HCT116 (cell line): ENCODE measurements around the gene PAX7. TPM values are rescaled to one million over a fixed set of nuclear protein-coding genes. Genes with fewer than 3 reads are reported as not detected.

Experiments used
- ATAC-seq: fragments of 200-7000 bp; cut with Tn5 transposase; 2 replicates; pipeline ENCODE4 v1.9.1; 2020; ENCODE audit warnings: mild to moderate bottlenecking, moderate library complexity
- BruUV-seq: library from RNA; stranded (reverse); fragments of 400-500 nt; replicated peaks from 2 replicates; lab custom pipeline; 2021; lab: Mats Ljungman, UMichigan
- CTCF ChIA-PET: fragments of 300-600 bp; sonication (Branson Sonifier 250); formaldehyde crosslinking; loops from one replicate; lab custom pipeline; 2021; ENCODE audit warnings: antibody characterized with exemption; lab: Charles Lee
- POLR2A ChIA-PET: fragments of 300-600, 350-600 bp; sonication (Branson Sonifier 250); formaldehyde crosslinking; loops from one replicate; lab custom pipeline; 2021; ENCODE audit warnings: antibody characterized with exemption; lab: Charles Lee
- RAD21 ChIA-PET, 2 experiments: fragments of 300-600 bp; sonication (Branson Sonifier 250); formaldehyde crosslinking; loops; one replicate each; lab custom pipeline; 2023; ENCODE audit warnings: low total read pairs in 2 of 2; ENCODE audit not compliant: uncharacterized antibody in 2 of 2, unreplicated experiment in 2 of 2, low non-redundant PET in 1 of 2; lab: Charles Lee
- DNase-seq: peaks from one replicate; pipeline ENCODE4 v3.0.0-alpha.2; 2010; ENCODE audit warnings: low read depth, low spot score
- H2AFZ ChIP-seq: fragments of 200-600 bp; shearing (Covaris generic), sonication (generic); 2 replicates; pipeline ENCODE4 v1.6.1; 2017; ENCODE audit warnings: low read depth, mixed run types, mixed read lengths, antibody characterized with exemption, low read length; ENCODE audit not compliant: poor library complexity, severe bottlenecking
- H3K27ac ChIP-seq: 2 replicates; pipeline ENCODE4 v1.5.1; 2012; ENCODE audit warnings: low read depth, low read length
- H3K27me3 ChIP-seq: fragments of 200-600 bp; sonication (generic); 2 replicates; pipeline ENCODE4 v1.6.1; 2016; ENCODE audit warnings: mixed run types, low read length, mixed read lengths; ENCODE audit not compliant: insufficient read depth
- H3K36me3 ChIP-seq, 2 experiments: fragments of 200-500 bp in 1 of 2; fragments of 200-600 bp in 1 of 2; sonication (Bioruptor generic) in 1 of 2; sonication (generic) in 1 of 2; 2 replicates each; pipeline versions ENCODE4 v1.5.1 to v1.6.1; 2014 to 2016; ENCODE audit warnings: low read length in 2 of 2, inconsistent platforms in 1 of 2, mixed read lengths in 1 of 2, mixed run types in 1 of 2; ENCODE audit not compliant: insufficient read depth in 2 of 2, control insufficient read depth in 1 of 2
- H3K4me1 ChIP-seq, 2 experiments: fragments of 200-600 bp in 1 of 2; sonication (generic) in 1 of 2; 2 replicates each; pipeline versions ENCODE4 v1.5.1 to v1.6.1; 2012 to 2017; ENCODE audit warnings: low read length in 2 of 2, inconsistent platforms in 1 of 2, mild to moderate bottlenecking in 1 of 2, mixed read lengths in 1 of 2, mixed run types in 1 of 2, moderate library complexity in 1 of 2; ENCODE audit not compliant: insufficient read depth in 2 of 2, control insufficient read depth in 1 of 2
- H3K4me2 ChIP-seq: fragments of 200-600 bp; sonication (generic); 2 replicates; pipeline ENCODE4 v1.6.1; 2017; ENCODE audit warnings: mixed run types, low read length, mixed read lengths
- H3K4me3 ChIP-seq, 2 experiments: fragments of 200-600 bp in 1 of 2; sonication (generic) in 1 of 2; replicated peaks in 1 of 2; 2 replicates each; pipeline ENCODE4 v1.5.1; 2011 to 2016; ENCODE audit warnings: low read length in 2 of 2, control low read depth in 1 of 2, low read depth in 1 of 2, mild to moderate bottlenecking in 1 of 2, mixed read lengths in 1 of 2, mixed run types in 1 of 2
- H3K79me2 ChIP-seq: fragments of 200-600 bp; sonication (generic); 2 replicates; pipeline ENCODE4 v1.6.1; 2017; ENCODE audit warnings: mild to moderate bottlenecking, mixed run types, low read length, moderate library complexity, mixed read lengths; ENCODE audit not compliant: insufficient read depth
- H3K9ac ChIP-seq: fragments of 200-600 bp; sonication (generic); 2 replicates; pipeline ENCODE4 v1.6.1; 2016; ENCODE audit warnings: low read length, mixed read lengths
- H3K9me2 ChIP-seq: fragments of 200-600 bp; sonication (generic), shearing (Covaris generic); 2 replicates; pipeline ENCODE4 v1.6.1; 2017; ENCODE audit warnings: mixed run types, mild to moderate bottlenecking, moderate library complexity; ENCODE audit not compliant: insufficient read depth
- H3K9me3 ChIP-seq, 2 experiments: fragments of 200-500 bp in 1 of 2; fragments of 200-600 bp in 1 of 2; sonication (Bioruptor generic) in 1 of 2; sonication (generic) in 1 of 2; 2 replicates each; pipeline ENCODE4 v1.6.1; 2014 to 2017; ENCODE audit warnings: low read length in 2 of 2, mixed read lengths in 2 of 2, inconsistent platforms in 1 of 2, low read depth in 1 of 2, mild to moderate bottlenecking in 1 of 2, mixed run types in 1 of 2, moderate library complexity in 1 of 2; ENCODE audit not compliant: control insufficient read depth in 1 of 2, insufficient read depth in 1 of 2
- H4K20me1 ChIP-seq: fragments of 200-600 bp; sonication (generic), shearing (Covaris generic); 2 replicates; pipeline ENCODE4 v1.6.1; 2017; ENCODE audit warnings: mixed run types, mild to moderate bottlenecking, moderate library complexity; ENCODE audit not compliant: insufficient read depth
- ELF1 ChIP-seq: IDR thresholded peaks from 2 replicates; pipeline ENCODE4 v1.6.1; 2012; ENCODE audit warnings: low read depth, borderline replicate concordance
- JUND ChIP-seq: IDR thresholded peaks from 2 replicates; pipeline ENCODE4 v1.6.1; 2012
- POLR2A ChIP-seq: IDR thresholded peaks from 2 replicates; pipeline ENCODE4 v1.7.0; 2011; ENCODE audit warnings: borderline replicate concordance; ENCODE audit not compliant: insufficient read depth, insufficient read length; ENCODE audit errors: extremely low read depth
- RAD21 ChIP-seq: IDR thresholded peaks from 2 replicates; pipeline ENCODE4 v1.6.1; 2012; ENCODE audit warnings: low read depth, mild to moderate bottlenecking
- SIN3A ChIP-seq: IDR thresholded peaks from 2 replicates; pipeline ENCODE4 v1.6.1; 2012; ENCODE audit warnings: low read depth
- SP1 ChIP-seq: IDR thresholded peaks from 2 replicates; pipeline ENCODE4 v1.6.1; 2012; ENCODE audit warnings: low read depth
- TCF7L2 ChIP-seq: IDR thresholded peaks from 2 replicates; pipeline ENCODE4 v1.7.0; 2011; ENCODE audit warnings: borderline replicate concordance, inconsistent platforms; ENCODE audit not compliant: insufficient read depth, insufficient read length; ENCODE audit errors: extremely low read depth
- ZFX ChIP-seq: fragments of 450-650 bp; IDR thresholded peaks from 2 replicates; pipeline ENCODE4 v1.6.1; 2017
- intact Hi-C: fragments of 100-400 bp; cut with micrococcal nuclease; formaldehyde crosslinking; loops from 2 replicates; pipeline ENCODE4 v1.10.0; 2022
- total RNA-seq: library from RNA; stranded (reverse); gene quantifications from one replicate; pipeline ENCODE4 v1.2.1, GENCODE V29; 2021; ENCODE audit not compliant: unreplicated experiment
- TF ChIP-seq, protein P1 (sequence below): IDR thresholded peaks from 2 replicates; pipeline ENCODE4 v1.6.1; 2012
- TF ChIP-seq, protein P2 (sequence below): IDR thresholded peaks from 2 replicates; pipeline ENCODE4 v1.6.1; 2012; ENCODE audit warnings: low read depth

Gene PAX7
- total RNA-seq, 1 experiment from 2014 or later: not detected

DNA sequence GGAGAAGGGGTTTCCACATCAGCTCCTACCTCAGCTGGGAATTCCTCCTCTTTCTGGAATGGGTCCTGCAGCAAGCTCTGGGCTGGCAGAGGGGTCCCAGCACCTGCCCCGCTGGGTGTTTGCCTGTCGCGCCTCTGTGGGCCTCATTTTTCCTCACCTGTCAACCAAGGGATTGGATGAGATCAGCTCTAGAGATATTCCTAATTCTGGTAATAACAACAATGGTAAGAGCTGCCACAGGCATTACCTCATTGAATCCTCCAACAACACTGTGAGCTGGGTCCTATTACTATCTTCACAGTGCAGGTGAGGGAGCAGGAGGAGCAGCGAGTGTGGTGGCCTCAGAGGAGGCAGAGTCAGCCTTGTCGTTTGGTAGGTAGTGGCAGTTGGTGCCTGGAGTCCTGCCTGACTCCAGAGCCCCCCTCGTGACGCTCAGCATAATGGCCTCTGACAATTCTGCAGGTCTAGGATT is 23.3 kb upstream of the PAX7 start:
- H3K4me2 ChIP-seq: no peak overlapping the region
- POLR2A ChIA-PET: no interaction called here
- intact Hi-C loops: no loop called here
- H3K36me3 ChIP-seq: no peaks in the 10 kb centered on the region
- H3K9ac ChIP-seq: no peak overlapping the region
- no peak overlapping the region for H3K27ac ChIP-seq
- no peak overlapping the region for H2AFZ ChIP-seq
- no peaks in the 10 kb centered on the region for H4K20me1 ChIP-seq
- no peaks in the 10 kb centered on the region for H3K9me2 ChIP-seq
- H3K79me2 ChIP-seq: no peaks in the 10 kb centered on the region
- TF ChIP-seq POLR2A (no peak), RAD21 (no peak), TCF7L2 (no peak), SIN3A (no peak), JUND (no peak), SP1 (no peak), ZFX (no peak), ELF1 (no peak)
- TF ChIP-seq, protein P1, sequence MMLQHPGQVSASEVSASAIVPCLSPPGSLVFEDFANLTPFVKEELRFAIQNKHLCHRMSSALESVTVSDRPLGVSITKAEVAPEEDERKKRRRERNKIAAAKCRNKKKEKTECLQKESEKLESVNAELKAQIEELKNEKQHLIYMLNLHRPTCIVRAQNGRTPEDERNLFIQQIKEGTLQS: no peak
- TF ChIP-seq, protein P2, sequence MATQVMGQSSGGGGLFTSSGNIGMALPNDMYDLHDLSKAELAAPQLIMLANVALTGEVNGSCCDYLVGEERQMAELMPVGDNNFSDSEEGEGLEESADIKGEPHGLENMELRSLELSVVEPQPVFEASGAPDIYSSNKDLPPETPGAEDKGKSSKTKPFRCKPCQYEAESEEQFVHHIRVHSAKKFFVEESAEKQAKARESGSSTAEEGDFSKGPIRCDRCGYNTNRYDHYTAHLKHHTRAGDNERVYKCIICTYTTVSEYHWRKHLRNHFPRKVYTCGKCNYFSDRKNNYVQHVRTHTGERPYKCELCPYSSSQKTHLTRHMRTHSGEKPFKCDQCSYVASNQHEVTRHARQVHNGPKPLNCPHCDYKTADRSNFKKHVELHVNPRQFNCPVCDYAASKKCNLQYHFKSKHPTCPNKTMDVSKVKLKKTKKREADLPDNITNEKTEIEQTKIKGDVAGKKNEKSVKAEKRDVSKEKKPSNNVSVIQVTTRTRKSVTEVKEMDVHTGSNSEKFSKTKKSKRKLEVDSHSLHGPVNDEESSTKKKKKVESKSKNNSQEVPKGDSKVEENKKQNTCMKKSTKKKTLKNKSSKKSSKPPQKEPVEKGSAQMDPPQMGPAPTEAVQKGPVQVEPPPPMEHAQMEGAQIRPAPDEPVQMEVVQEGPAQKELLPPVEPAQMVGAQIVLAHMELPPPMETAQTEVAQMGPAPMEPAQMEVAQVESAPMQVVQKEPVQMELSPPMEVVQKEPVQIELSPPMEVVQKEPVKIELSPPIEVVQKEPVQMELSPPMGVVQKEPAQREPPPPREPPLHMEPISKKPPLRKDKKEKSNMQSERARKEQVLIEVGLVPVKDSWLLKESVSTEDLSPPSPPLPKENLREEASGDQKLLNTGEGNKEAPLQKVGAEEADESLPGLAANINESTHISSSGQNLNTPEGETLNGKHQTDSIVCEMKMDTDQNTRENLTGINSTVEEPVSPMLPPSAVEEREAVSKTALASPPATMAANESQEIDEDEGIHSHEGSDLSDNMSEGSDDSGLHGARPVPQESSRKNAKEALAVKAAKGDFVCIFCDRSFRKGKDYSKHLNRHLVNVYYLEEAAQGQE: no peak
- no peaks in the 10 kb centered on the region for H3K4me1 ChIP-seq
- RAD21 ChIA-PET: no interaction called here
- no peak overlapping the region for H3K4me3 ChIP-seq
- DNase-seq (no peak), ATAC-seq (no peak)
- no peaks in the 10 kb centered on the region for H3K27me3 ChIP-seq
- no peaks in the 10 kb centered on the region for H3K9me3 ChIP-seq
- BruUV-seq: no TSS peak
- CTCF ChIA-PET: interaction anchor here (0.8 to 1.3 kb wide), 2 partner anchors 25 to 183 kb away, joined by 3 read pairs; no protein-coding TSS in a partner anchor
